Endodermal cell (in vitro differentiated cells): ENCODE measurements around the gene NR1H4. TPM values are rescaled to one million over a fixed set of nuclear protein-coding genes. Genes with fewer than 3 reads are reported as not detected.
"Not testable (repeated sequence)": the region's sequence is repeated elsewhere in the genome, so short reads cannot be mapped to it uniquely, and the experiment has no call there.

Experiments
- DNase-seq: peaks from one replicate; pipeline ENCODE4 v3.0.0-alpha.2; 2017
- H3K27ac ChIP-seq: 2 replicates; pipeline ENCODE4 v1.5.1; 2013; ENCODE audit warnings: mild to moderate bottlenecking, low read depth, low read length, moderate library complexity
- H3K27me3 ChIP-seq: 2 replicates; pipeline ENCODE4 v1.6.1; 2013; ENCODE audit warnings: mild to moderate bottlenecking, low read length, moderate library complexity; ENCODE audit not compliant: insufficient read depth, control insufficient read depth, poor library complexity, severe bottlenecking
- H3K36me3 ChIP-seq: 2 replicates; pipeline ENCODE4 v1.7.0; 2013; ENCODE audit warnings: mild to moderate bottlenecking, low read length, moderate library complexity; ENCODE audit not compliant: control insufficient read depth, insufficient read depth
- H3K4me1 ChIP-seq: one replicate; pipeline ENCODE4 v1.7.0; 2013; ENCODE audit warnings: low read length; ENCODE audit not compliant: control insufficient read depth, insufficient read depth
- H3K4me3 ChIP-seq: 2 replicates; pipeline ENCODE4 v1.5.1; 2013; ENCODE audit warnings: mild to moderate bottlenecking, low read length, moderate library complexity
- H3K9ac ChIP-seq: 2 replicates; pipeline ENCODE4 v1.6.1; 2013; ENCODE audit warnings: mild to moderate bottlenecking, low read length, moderate library complexity; ENCODE audit not compliant: poor library complexity, severe bottlenecking; ENCODE audit errors: extremely low read depth
- H3K9me3 ChIP-seq: 2 replicates; pipeline ENCODE4 v1.6.1; 2013; ENCODE audit warnings: mild to moderate bottlenecking, low read length, moderate library complexity; ENCODE audit not compliant: control insufficient read depth
- H3K27ac Mint-ChIP-seq: 2 replicates; pipeline ENCODE4 v1.8.0; 2020; ENCODE audit warnings: mixed read lengths
- H3K27me3 Mint-ChIP-seq: 2 replicates; pipeline ENCODE4 v1.8.0; 2021; ENCODE audit warnings: mild to moderate bottlenecking, mixed read lengths; ENCODE audit not compliant: insufficient read depth
- H3K36me3 Mint-ChIP-seq: 2 replicates; pipeline ENCODE4 v1.8.0; 2020; ENCODE audit warnings: low read depth, mixed read lengths
- H3K4me1 Mint-ChIP-seq: 2 replicates; pipeline ENCODE4 v1.8.0; 2020; ENCODE audit warnings: mixed read lengths
- H3K4me3 Mint-ChIP-seq: 2 replicates; pipeline ENCODE4 v1.8.0; 2020; ENCODE audit warnings: mild to moderate bottlenecking, moderate library complexity, mixed read lengths
- H3K9me3 Mint-ChIP-seq: 2 replicates; pipeline ENCODE4 v1.8.0; 2020; ENCODE audit warnings: mild to moderate bottlenecking, mixed read lengths
- WGBS, 2 experiments: methylation state at CpG; one replicate each; pipeline versions ENCODE4 v1.1.5 to v1.1.7; 2013; ENCODE audit warnings: missing lambda C conversion rate in 2 of 2, mixed read lengths in 1 of 2; ENCODE audit not compliant: insufficient coverage in 1 of 2, insufficient read length in 1 of 2; 5-methylcytosine and 5-hydroxymethylcytosine counted together
- total RNA-seq, 2 donors: library from RNA; stranded (reverse); fragmentation: NEBNext Ultra II Directional in 1 of 2; extraction: Animal tissue kit (Norgen Biotek cat#: 25700) in 1 of 2; gene quantifications; 2 replicates in 1 of 2; 3 replicates in 1 of 2; pipeline ENCODE4 v1.2.1, GENCODE V29; 2021
- TF ChIP-seq, protein P1 (sequence below): fragments of 200-600 bp; sonication (generic); conservative IDR thresholded peaks from 2 replicates; pipeline ENCODE4 v1.5.0; 2021; ENCODE audit warnings: antibody characterized with exemption, mild to moderate bottlenecking

Gene NR1H4
- total RNA-seq, 2 donors from 2014 or later: not detected

DNA sequence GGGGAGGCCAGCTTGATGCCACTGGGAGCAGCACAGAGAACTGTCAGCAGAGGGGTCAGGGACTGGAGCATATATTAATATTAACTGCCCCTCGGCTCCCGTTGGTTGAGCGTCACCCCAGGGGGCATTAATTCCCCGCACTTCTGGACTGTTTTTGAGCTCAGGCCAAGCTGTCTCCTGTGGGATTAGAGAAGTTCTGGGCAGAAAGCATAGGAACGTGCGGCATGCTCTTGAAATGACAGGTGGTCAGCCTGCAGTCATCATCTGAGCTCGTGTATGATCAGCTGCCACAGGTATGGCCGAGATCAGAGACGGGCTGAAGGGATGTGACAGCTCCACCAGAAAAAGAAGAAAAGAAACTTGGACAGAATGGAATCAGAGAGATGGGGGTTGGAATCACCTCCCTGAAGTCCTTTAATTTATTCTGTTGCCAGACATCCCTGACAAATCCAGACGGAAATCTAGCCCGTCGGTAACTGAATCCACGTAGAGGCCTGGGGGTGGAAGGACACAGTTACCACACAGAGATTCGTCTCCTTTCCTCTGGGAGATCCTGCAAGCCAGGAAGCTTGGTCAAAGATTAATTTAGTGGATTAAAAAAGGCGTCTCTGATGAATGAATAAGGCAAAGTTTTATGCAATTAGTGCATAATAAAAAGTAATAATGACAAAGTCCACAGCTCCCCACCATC is 23.6 kb downstream of the NR1H4 start:
- H3K27me3 ChIP-seq: no peaks in the 10 kb centered on the region
- Mint-ChIP-seq H3K36me3 (no peaks in the 10 kb centered on the region), H3K27ac (no peak overlapping the region), H3K4me1 (peaks cover 1% of the 10 kb centered on the region), H3K27me3 (no peaks in the 10 kb centered on the region), H3K9me3 (peaks cover under 1% of the 10 kb centered on the region), H3K4me3 (no peak overlapping the region)
- TF ChIP-seq, protein P1, sequence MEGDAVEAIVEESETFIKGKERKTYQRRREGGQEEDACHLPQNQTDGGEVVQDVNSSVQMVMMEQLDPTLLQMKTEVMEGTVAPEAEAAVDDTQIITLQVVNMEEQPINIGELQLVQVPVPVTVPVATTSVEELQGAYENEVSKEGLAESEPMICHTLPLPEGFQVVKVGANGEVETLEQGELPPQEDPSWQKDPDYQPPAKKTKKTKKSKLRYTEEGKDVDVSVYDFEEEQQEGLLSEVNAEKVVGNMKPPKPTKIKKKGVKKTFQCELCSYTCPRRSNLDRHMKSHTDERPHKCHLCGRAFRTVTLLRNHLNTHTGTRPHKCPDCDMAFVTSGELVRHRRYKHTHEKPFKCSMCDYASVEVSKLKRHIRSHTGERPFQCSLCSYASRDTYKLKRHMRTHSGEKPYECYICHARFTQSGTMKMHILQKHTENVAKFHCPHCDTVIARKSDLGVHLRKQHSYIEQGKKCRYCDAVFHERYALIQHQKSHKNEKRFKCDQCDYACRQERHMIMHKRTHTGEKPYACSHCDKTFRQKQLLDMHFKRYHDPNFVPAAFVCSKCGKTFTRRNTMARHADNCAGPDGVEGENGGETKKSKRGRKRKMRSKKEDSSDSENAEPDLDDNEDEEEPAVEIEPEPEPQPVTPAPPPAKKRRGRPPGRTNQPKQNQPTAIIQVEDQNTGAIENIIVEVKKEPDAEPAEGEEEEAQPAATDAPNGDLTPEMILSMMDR: no peak
- H3K4me3 ChIP-seq: no peak overlapping the region
- no peaks in the 10 kb centered on the region for H3K36me3 ChIP-seq
- H3K9ac ChIP-seq: no peak overlapping the region
- no peaks in the 10 kb centered on the region for H3K4me1 ChIP-seq
- 86 to 92% methylated on average over 9 to 14 of the region's 15 CpGs for WGBS, 2 experiments
- no peak for DNase-seq
- H3K9me3 ChIP-seq: peaks cover 3% of the 10 kb centered on the region
- H3K27ac ChIP-seq: no peak overlapping the region

DNA sequence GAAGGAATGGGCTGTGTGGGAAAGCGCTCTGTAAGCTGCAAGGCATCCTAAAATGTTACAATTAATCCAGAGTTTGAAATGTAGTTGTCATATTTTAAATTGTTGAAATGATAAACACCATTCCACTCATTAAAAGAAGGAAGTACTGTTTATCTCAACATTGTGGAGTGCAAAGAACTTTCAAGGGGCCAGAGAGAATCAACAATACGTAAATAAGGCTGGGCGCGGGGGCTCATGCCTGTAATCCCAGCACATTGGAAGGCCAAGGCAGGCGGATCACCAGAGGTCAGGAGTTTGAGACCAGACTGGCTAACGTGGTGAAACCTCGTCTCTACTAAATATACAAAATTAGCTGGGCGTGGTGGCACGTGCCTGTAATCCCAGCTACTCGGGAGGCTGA is 24.5 kb downstream of the NR1H4 start:
- Histone ChIP-seq H3K27me3 (no peaks in the 10 kb centered on the region), H3K4me1 (no peaks in the 10 kb centered on the region), H3K4me3 (no peak overlapping the region), H3K27ac (no peak overlapping the region), H3K36me3 (no peaks in the 10 kb centered on the region), H3K9ac (no peak overlapping the region), H3K9me3 (peaks cover 10% of the 10 kb centered on the region)
- no peaks in the 10 kb centered on the region for H3K36me3 Mint-ChIP-seq
- TF ChIP-seq, protein P1: no peak
- no peak overlapping the region for H3K27ac Mint-ChIP-seq
- DNase-seq: no peak
- H3K4me3 Mint-ChIP-seq: no peak overlapping the region
- peaks cover 4% of the 10 kb centered on the region for H3K9me3 Mint-ChIP-seq
- no peaks in the 10 kb centered on the region for H3K27me3 Mint-ChIP-seq
- 93 to 100% methylated on average over 6 to 10 of the region's 10 CpGs for WGBS, 2 experiments
- H3K4me1 Mint-ChIP-seq: peaks cover 1% of the 10 kb centered on the region

DNA sequence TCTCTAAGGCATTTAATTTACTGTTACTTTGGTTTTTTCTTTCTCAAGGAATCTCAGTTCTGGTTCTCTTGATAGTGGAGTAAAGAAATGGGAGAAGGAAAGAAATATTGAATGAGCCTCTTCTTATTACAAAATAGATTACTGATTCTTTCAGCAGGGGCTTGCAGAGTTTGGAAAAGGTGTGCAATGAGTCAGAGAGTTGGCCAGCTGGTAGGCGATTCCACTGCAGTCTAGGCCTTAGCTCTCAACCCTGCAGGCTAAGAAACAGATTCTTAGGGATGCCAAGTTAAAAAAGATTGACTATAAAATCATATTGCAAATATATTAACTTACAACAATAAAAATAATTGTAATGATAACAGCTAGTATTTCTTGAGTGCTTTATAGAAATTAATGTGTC is 25.8 kb downstream of the NR1H4 start:
- no peak overlapping the region for H3K4me3 ChIP-seq
- TF ChIP-seq, protein P1: no peak
- H3K4me1 ChIP-seq: no peaks in the 10 kb centered on the region
- H3K27me3 ChIP-seq: no peaks in the 10 kb centered on the region
- Mint-ChIP-seq H3K9me3 (peaks cover 4% of the 10 kb centered on the region), H3K4me1 (peaks cover 1% of the 10 kb centered on the region), H3K27me3 (no peaks in the 10 kb centered on the region), H3K36me3 (no peaks in the 10 kb centered on the region), H3K4me3 (no peak overlapping the region), H3K27ac (no peak overlapping the region)
- WGBS, 2 experiments: 100% methylated on average over 1 of the region's 1 CpG; no CpG with 5 or more reads in 1 of the 2 experiments
- H3K9me3 ChIP-seq: peaks cover 10% of the 10 kb centered on the region
- H3K27ac ChIP-seq: no peak overlapping the region
- H3K36me3 ChIP-seq: no peaks in the 10 kb centered on the region
- no peak for DNase-seq
- H3K9ac ChIP-seq: no peak overlapping the region

DNA sequence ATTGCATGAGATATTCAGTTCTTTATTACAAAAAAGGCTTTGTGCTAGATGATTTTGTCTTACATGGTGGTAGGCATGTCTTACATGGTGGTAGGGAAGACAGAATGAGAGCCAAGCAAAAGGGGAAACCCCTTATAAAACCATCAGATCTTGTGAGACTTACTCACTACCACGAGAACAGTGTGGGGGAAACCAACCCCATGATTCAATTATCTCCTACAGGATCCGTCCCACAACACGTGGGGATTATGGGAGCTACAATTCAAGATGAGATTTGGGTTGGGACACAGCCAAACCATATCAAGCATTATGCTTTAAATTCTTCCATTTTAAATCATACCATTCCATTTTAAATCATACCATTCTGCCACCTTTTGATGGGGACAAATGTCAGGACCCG is 29.1 kb downstream of the NR1H4 start:
- WGBS, 2 experiments: 88 to 100% methylated on average over 3 to 4 of the region's 4 CpGs
- not testable (repeated sequence) for H3K4me3 ChIP-seq, H3K4me1 ChIP-seq, H3K4me3 Mint-ChIP-seq, H3K36me3 Mint-ChIP-seq, H3K27ac Mint-ChIP-seq, H3K9me3 Mint-ChIP-seq, H3K27ac ChIP-seq, H3K9ac ChIP-seq, H3K27me3 ChIP-seq, DNase-seq, H3K36me3 ChIP-seq, H3K27me3 Mint-ChIP-seq, H3K4me1 Mint-ChIP-seq
- H3K9me3 ChIP-seq: peaks cover 10% of the 10 kb centered on the region
